EH (cell line): ENCODE results near the gene WDR5.
A peak's percentile ranks its signal among the peaks of the same experiment; 100 is the strongest.

Experiments used
- DNase-seq: peaks from one replicate; pipeline ENCODE4 v3.0.0-alpha.2; 2015; ENCODE audit warnings: low read depth

WDR5 gene

DNA sequence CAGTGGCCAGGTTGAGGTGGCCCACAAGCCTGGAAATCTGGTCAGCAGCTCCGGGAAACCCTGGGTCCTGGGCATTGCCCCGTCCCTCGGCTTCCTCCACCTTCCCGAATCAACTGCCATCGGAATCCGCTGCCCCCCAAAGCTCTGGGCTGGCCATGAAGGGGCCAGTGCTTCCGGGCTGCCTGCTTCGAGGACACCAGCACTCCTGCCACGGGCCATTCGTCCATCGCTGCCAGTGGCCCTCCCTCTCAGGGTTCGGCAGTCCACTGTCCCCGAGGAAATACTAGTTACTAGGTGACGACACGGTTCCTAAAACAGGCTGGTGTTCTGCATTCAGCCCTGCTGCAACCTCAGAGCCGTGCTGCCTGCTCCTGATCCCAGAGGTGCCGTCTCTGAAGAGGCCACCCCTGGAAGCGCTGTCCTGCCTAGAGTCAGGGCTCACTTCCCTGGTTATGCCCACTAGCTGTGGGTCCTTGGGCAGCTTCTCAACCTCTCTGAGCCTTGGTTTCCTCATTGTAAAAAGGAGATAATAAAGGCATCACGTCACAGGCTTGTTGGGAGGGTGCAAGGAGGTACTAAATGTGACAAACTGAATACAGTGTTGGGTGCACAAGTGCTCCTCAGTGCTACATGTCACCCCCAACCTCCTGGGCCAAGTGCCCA is 3.5 kb upstream of the WDR5 start:
- DNase-seq: no peak

DNA sequence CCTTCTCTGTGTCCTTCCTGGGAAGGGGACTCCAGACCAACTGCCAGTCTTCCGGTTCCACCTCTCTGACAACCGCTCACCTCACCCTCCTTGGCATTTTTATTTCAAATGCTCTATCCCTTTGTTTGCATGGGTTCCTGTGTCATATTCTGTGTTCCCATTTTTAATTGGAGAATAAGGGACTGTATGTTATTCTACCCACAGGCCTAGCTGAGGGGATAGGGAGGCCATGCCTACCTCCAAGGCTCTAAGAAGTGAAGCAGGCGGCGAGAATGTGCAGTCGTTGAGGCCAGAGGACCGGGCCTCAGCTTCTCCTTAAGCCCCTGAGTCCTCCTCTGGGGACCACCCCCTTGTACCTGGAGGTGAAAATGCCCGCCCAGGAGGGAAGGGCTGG is 936 bp upstream of the WDR5 start:
- no peak for DNase-seq

DNA sequence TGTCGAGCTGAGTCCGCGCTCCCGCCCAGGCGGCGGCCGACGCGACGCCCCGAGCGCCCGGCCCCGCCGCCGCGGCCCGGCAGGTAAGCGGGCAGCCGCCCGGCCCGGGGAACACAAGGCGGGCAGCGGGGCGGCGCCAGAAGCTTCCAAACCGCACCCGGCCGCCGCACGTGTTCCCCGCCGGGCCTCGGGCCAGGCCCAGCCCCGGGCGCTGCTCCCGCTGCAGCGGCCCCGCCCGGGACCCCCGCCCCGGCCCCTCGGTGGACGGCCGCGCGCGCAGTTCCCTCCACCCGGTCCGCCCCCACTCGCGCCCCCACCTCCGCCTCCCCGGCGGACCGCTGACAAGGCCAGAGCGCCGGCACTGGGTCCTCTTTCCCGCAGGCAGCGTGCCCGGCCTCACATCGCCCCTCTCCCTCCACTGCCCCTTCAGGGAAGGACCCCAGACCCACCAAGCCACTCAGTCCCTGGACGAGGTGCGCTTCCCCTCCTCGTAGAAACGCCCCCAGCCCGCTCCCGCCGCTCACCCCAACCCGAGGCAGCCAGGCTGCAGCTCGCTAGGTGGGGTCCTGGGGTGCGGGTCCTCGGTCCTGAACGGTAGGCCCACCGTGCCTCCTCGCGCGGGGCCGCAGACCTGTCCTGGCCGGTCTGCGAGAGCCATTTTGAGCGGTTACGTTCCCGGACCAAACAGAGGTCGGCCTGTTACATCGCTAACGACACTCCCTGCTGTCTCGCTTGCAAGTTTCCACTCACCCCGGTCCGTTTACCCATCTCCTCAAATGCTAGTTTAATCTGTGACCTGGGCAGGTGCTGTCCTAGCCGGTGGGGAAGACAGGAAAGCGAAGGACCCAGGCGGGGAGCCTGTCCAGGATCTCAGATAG is 475 bp downstream of the WDR5 start:
- DNase-seq: peak; percentile 30

DNA sequence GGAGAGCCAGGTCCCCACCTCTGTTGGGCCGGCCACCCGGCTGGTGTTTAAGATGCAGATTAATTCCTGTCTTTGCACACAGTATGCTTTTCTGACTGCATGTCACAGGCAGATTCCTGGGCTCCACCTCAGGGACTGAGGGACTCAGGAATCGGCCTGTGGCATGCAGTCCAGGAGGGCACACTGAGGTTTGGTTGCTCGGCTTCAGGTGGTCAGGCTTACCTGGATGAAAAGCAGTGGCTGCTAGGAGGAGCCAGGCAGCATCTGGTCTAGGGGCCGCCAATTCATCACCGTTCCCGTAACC is 1.1 kb downstream of the WDR5 start:
- DNase-seq: no peak

DNA sequence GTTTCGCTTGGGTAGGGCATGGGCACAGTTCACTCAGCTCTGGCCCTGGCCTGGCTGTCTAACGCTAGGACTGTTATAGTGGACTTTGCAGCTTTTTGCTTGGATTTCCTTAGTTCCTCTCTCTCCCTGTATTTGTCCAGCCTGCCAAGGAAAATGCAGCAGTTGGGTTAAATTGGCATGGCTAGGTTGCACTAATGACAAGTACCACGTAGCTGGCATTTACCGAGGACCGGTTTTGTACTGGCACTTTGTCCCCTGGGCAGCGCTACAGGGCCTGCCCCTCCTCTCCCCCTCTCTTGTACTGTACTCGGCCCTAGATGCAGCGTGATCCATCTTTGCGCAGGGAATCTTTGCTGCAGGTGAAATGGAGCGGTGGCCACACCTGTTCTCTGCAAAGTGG is 2.4 kb downstream of the WDR5 start:
- DNase-seq: no peak

DNA sequence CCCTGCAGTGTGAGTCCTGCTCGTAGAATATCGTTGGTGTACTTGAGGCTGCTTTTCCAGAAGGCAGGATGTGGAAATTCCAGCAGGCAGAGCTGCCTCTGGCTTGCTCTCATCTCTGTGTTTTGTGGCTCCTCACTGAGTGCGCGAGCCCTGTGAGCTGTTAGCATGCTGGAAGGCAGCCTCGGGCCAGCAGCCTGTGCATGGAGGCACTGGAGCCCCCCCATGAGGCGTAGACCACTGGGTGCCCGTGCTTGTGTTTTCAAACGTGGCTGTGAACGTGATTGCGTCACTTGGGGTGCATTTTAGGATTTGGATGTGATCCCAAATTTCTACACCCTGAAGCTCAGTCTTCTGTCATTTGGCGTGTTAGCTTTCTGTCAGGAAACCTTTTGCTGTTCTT is 3.2 kb downstream of the WDR5 start:
- peak; percentile 61 for DNase-seq

DNA sequence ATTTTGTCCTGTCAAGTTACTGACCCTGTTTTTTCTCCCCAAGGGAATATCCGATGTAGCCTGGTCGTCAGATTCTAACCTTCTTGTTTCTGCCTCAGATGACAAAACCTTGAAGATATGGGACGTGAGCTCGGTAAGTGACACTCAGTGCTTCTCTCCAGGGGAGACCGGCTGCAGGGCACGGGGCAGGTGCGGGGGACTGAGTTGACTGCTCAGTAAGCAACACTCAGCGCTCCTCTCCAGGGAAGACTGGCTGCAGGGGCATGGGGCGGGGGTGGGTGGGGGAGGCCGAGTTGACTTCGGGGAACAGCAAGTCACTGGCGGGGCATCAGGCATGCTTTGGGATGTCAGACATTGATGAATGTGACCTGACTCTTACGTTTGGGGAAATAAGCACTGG is 6.0 kb downstream of the WDR5 start:
- no peak for DNase-seq

DNA sequence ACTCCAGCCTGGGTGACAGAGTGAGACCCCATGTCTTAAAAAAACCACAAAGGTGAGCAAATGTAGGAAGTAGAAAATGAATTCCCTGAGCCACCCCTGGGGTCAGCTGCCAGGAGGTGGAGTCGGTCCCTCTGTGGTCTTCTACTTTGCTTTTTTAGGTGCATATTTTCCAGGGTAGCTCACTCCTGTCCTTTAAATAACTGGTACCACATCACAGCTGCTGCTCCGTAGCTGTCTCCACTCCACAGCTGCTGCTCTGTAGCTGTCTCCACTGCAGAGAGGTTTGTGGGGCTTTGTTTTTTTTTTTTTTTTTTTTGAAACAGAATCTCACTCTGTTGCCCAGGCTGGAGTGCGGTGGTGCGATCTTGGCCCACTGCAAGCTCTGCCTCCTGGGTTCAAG is 8.9 kb downstream of the WDR5 start:
- peak; percentile 32 for DNase-seq

DNA sequence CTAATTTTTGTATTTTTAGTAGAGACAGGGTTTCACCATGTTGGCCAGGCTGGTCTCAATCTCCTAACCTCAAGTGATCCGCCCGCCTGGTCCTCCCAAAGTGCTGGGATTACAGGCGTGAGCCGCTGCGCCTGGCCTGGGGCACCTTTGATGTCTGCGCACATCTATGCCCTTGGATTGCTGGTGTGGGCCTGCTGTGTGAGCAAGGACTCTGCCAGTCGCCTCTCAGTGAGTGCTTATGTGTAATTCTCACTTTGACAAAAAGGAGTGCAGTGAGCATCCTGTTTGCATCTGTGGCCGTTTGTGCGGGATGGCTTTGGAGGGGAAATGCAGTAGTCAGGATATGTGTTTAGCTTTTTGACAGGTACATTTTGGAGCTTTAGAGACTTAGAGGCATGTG is 9.4 kb downstream of the WDR5 start:
- no peak for DNase-seq

DNA sequence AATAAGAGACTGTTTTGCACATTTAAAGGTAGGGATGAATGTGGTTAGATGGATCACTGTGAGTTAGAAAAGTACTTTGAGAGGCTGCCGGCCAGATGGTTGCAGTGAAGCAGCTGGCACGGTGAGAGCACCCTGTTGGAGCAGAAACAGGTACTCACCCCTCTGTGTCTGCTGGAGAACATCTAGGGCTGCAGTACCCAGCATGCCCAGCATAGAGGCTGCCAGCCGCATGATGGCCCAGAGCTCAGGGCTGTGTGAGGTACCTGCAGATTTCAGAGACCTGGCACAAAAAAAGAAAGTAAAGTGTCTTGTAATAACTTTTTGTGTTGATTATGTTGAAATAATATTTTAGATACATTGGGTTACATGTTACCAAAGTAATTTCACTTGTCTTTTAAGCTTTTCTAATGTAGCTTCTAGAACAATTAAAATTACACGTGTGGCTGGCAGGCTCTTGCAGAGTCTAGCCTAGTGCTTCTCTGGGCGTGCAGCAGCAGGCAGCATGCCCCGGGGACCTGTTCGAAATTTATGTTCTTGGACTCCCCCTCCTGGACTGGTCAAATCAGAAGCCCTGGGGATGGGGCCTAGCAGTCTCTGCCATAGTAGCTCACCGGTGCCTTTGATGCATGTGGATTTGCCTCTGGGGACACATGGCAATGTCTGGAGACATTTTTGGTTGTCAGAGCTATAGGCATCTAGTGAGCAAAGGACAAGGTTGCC is 11.1 kb downstream of the WDR5 start:
- no peak for DNase-seq

DNA sequence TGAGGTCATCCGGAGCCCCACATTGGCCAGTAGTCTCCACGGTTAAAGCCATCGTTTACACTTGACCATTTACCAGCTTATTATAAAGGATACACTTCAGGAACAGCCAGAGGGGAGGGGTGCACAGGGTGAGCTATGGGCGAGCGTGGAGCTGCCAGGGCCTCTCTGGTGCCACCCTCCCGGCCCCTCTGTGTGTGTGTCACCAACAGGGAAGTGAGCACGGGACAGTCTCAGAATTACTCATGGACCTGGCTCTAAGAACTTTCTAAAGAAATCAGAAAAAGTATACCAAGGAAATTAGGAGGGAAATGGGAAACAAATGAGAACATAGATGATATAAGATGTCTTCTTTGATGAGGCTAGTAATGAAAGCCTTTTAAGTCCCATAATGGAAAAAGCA is 13.5 kb downstream of the WDR5 start:
- no peak for DNase-seq

DNA sequence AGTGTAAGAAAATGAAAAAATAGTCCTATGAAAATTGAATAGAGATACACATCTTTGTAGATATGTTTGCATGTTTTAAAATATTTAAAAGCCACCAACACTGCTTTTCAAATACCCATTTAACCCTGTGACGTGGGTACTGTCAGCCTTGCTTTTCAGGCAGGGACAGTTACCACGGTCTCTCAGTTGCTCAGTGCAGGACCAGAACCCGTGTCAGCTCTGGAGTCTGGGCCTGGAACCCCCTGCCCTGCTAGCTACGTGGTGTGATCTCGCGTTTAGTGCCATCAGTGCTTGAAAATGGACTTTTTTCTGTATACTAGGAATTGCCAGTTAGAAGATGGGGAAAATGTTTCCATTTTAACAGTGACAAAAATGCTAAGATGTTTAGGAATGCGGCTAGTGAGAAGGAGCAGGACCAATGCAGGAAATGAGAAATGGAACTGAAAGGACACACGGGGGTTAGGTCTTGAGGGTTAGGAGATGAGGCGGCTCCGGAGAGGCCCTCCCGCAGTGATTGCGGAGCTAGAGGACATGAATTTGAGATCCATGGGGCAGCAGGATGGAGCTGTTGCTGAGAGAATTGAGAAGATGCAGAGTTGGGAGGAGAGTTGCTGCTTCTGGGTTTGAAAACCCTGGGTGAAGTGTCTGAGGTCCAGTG is 14.8 kb downstream of the WDR5 start:
- DNase-seq: peak; percentile 66

DNA sequence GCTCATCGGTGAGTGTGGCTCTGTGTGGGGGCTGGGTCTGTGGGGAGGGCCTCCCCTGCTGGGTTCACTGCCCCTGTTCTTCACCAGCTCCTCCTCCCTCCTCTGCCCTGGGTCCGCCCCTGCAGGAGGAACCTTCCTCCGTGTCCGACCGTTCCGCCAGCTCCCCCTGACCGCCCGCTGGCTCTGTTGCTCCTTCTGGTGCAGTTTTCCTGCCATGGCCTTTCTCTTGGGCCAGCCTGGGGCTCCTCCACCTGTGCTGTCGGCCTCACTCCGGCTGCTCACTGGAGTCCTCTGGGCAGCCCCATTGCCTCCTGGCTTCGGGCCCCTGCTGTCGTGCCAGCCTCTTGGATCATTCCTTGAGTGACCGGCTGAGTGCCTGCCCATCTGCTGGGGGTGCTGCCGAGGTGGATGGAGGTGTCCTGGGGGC is 16.2 kb downstream of the WDR5 start:
- no peak for DNase-seq

DNA sequence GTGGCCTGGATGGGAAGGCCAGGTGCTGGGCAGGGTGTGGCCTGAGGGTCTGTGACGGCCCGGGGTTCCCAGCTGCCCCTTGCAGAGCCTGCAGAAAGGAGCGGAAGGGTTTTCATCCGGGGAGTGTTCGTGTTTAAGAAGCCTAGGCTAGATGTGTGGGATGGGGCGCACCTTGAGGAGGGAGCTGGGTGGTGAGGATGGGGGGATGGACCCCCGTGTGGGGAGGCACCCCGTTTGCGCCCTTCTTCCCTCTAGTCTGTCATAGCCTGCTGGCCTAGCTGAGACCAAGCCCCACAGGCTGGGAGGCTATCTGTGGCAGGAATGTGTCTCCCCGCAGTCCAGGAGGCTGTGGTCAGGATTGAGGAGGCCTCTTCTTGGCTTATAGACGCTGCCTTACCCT is 16.6 kb downstream of the WDR5 start:
- DNase-seq: no peak

DNA sequence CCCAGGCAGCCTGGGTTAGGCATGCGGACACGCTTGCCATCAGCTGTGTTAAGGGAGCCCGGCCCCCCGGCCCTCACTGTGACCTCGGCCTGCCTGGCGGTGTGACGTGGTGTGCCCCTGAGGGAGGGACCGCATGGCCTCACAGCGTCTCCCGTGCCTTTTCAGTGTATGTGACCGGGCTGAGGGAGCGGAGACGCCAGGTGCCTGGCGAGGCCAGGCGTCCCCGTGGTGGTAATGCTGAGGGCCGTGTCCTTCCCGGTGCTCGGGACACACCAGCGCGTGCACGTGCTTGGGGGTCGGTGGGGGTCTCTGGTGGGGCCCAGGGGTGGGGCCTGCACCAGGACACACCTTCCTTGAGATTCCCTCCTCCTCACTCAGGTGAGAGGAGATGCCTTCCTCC is 17.6 kb downstream of the WDR5 start:
- DNase-seq: no peak

DNA sequence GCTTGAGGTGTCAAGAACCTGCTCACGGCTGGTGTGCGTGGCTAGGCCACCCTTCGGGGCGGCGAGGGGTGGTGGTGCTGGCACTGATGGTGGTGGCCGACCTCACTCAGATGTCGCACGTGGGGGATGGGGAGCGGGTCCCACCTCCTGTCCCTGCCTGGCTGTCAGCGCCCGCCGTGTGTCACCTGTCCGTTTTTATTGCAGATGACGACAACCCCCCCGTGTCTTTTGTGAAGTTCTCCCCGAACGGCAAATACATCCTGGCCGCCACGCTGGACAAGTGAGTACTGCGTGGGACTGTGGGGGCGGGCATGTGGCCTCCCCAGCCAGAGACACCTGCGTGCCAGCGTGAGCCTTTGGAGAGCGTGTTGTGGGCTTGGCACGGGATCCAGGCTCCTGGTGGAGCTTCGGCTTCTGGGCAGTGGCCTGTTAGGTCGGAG is 18.4 kb downstream of the WDR5 start:
- DNase-seq: no peak

DNA sequence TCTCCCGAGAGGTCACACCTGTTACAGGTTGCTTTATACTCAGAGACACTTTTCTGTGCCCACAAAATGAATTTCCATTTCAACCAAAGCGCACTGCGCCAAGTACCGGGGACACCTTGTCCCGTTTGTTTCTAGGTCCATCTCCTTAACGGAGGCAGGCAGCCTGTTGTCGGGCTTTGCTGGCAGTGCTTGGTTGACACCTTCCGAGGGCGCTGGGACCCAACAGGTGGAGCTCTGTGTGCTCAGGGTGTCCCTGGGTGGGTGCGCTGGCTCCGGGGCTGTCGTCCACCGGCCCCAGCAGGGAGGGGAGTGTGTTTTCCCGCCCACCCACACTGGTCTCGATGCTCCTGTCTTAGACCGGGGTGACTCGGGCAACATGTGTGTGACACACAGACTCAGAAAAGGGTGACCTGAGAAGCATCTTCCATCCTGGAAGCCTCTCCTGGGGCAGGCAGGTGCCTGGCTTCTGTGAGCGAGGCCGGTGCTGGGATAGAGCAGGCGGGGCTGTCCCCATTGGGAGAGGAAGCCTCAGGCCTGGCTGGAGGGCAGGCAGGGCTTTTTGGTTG is 20.0 kb downstream of the WDR5 start:
- no peak for DNase-seq

DNA sequence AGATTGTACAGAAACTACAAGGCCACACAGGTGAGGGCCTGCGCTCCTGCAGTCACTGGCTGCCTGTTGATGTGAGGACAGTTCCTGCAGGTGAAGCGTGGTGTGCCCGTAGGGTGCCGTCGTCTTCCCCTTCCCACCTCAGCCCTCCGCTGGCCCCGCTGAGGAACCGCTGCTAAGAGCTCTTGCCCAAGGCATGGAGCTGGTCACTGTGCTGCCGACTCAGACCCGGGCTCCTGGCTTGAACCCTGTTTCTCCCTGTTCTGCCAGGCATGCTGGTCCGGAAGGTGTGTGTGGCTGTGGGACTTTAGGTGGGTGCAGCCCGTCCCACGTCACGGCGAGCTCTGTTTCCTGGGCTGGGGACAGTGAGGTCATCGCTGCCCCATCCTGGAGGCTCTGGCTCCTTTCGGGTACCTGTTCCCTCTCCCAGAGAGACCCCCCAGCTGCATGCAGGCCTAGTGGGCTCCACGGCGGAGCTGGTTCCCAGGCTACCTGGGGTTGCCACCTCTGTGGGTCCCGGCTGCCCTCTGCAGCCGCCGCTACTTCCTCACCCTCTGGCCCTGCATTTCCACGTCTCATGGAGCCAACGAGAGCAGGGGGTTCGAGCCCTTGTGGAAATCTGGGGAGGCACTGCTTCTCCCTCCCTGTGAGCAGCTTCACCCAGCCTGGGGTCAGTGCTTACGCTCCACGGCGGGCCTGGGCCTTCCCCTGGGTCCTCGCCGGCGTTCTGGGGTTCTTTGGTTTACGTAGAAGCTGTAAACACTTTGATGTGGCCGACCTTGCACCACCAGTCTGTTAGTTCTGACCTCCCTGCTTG is 20.9 kb downstream of the WDR5 start:
- DNase-seq: no peak

DNA sequence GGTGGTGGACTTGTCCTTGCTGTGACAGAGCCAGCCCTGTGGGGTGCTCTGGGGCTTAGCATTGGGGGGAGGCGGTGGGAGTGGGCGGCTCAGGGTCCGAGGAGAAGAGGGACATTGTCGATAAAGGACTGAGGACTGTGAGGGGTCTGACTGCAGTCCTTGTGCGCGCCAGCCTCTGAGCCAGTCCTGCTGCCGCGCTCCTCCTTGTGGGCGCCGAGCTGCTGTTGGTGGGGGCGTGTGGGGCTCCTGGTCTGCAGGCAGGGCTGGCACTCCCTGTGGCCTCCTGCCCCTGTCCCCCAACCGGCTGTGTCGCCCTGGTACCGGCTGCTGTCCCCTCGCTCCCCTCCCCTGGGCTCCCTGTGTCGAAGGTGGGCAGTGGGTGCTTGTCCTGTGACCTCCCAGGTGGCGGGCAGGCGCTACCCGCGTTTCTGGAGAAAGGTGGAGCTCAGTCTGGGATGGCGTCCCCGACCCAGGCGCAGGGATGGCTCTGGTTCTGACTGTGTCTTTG is 21.6 kb downstream of the WDR5 start:
- no peak for DNase-seq

DNA sequence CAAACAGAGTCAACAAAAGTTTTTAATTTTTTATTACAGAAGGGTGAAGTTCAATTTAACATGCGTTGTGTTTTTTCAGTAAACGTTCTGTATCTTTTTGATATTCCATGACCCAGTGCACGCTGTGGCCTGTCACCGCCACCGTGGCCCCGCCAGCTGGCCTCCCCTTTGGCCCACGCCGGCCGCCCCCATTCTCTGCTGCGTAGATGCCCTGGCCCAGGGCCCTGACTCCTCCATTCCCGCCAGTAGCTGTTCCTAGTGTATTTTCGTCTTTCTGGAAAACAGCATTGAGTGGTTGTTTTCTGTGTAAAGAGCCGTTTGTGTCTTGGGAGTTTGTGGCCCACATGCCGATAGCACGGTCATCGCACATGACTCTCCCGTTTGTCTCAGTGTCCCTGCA is 22.4 kb downstream of the WDR5 start:
- no peak for DNase-seq

DNA sequence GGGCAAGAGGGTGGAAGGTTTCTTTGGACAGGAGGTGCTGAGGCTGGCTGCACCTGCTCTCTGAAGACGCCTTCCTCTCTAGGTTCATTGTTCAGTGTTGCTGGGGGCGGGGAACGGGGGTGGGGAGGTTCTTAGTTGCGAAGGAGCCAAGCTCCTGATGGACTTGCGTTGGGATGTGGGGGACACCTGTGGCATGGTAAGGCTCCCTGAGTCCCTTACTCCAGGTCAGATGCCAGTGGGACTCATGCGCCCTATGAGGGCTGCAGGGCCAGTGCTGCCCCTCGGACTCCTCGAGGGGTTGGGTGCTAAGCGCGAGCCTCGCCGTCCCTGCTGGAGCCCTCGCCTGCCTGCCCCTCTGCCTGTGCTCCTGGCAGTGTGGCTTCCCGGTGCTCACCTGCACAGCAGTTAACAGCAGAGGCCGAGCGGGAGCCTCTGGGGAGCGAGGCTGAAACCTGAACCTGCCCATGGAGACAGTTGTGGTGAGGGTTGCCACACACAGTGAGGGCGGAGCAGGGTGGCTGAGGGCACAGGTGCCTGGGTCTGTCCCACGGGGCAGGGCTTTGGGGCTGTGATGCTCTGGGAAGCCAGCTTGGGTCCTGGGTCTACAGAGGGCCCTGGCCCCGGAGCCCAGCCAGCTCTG is 23.0 kb downstream of the WDR5 start:
- DNase-seq: no peak
